ENCODE results near the gene IGLL1.

IGLL1 gene

GRCh38 chr22:23539839-23540198 is 40.3 kb downstream of the IGLL1 start:
- 0 out of 2 replicates have a peak, but pooled peaks have one; percentile 0 for TF ChIP-seq CTCF (IDR thresholded peaks at IDR 0.05)

GRCh38 chr22:23539135-23539838 is 40.8 kb downstream of the IGLL1 start:
- peak; percentile 99 for TF ChIP-seq CTCF (IDR thresholded peaks at IDR 0.05)

GRCh38 chr22:23537416-23537815 is 42.7 kb downstream of the IGLL1 start:
- TF ChIP-seq CTCF (IDR thresholded peaks at IDR 0.05): no peak

DNA sequence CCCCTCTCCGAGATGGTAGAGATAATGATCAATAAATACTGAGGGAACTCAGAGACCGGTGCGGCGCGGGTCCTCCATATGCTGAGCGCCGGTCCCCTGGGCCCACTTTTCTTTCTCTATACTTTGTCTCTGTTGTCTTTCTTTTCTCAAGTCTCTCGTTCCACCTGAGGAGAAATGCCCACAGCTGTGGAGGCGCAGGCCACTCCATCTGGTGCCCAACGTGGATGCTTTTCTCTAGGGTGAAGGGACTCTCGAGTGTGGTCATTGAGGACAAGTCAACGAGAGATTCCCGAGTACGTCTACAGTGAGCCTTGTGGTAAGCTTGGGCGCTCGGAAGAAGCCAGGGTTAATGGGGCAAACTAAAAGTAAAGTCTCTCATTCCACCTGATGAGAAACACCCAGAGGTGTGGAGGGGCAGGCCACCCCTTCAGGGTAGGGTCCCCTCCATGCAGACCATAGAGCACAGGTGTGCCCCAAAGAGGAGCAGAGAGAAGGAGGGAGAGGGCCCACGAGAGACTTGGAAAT is 43.2 kb downstream of the IGLL1 start:
- TF ChIP-seq CTCF (IDR thresholded peaks at IDR 0.05): no peak

- no peak for TF ChIP-seq CTCF (IDR thresholded peaks at IDR 0.05)
These were observed 45.0 kb downstream of the IGLL1 start for GRCh38 chr22:23534851-23535717.

GRCh38 chr22:23534201-23534850 is 45.8 kb downstream of the IGLL1 start:
- TF ChIP-seq CTCF (IDR thresholded peaks at IDR 0.05): no peak

DNA sequence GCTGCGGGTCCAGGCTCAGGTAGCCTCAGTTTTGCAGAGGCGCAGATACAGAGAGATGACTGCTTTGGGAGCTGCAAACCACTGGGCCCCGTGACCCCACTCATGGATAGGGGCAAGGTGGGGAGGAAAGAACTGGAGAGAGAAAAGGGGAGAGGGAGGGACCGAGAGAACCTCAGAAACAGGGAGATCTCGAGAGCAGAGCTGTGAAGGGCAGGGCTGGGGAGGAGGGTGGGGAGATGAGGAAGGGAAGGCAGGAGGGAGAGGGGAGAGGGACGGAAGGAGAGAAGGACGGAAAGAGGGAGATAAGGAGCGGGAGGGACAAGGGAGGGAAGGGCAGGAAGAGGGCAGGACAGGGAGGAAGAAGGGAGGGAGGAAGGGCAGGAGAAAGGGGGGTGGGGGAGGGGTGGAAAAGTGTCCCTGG is 46.3 kb downstream of the IGLL1 start:
- TF ChIP-seq CTCF (IDR thresholded peaks at IDR 0.05): no peak

All from LNCAP (cell line).